C4-2B (cell line): ENCODE results near the gene MAJIN.

ENCODE experiments used
- ZFX ChIP-seq: fragments of 450-650 bp; IDR thresholded peaks from 2 replicates; pipeline ENCODE4 v1.6.1; 2017
- TF ChIP-seq, protein P1 (sequence below): fragments of 450-650 bp; conservative IDR thresholded peaks from 2 replicates; pipeline ENCODE4 v1.5.1; 2017; ENCODE audit warnings: mild to moderate bottlenecking

- TF ChIP-seq, protein P1, sequence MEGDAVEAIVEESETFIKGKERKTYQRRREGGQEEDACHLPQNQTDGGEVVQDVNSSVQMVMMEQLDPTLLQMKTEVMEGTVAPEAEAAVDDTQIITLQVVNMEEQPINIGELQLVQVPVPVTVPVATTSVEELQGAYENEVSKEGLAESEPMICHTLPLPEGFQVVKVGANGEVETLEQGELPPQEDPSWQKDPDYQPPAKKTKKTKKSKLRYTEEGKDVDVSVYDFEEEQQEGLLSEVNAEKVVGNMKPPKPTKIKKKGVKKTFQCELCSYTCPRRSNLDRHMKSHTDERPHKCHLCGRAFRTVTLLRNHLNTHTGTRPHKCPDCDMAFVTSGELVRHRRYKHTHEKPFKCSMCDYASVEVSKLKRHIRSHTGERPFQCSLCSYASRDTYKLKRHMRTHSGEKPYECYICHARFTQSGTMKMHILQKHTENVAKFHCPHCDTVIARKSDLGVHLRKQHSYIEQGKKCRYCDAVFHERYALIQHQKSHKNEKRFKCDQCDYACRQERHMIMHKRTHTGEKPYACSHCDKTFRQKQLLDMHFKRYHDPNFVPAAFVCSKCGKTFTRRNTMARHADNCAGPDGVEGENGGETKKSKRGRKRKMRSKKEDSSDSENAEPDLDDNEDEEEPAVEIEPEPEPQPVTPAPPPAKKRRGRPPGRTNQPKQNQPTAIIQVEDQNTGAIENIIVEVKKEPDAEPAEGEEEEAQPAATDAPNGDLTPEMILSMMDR: no peak
- TF ChIP-seq ZFX: no peak
Observed at GRCh38 chr11:64929625-64930024, 42.3 kb downstream of the MAJIN start.
